HG03460 (cell line): ENCODE measurements around the gene NUTM2B.
"Not testable (repeated sequence)": the region's sequence is repeated elsewhere in the genome, so short reads cannot be mapped to it uniquely, and the experiment has no call there.

Experiments
- ATAC-seq: cut with Tn5 transposase; IDR thresholded peaks from one replicate; pipeline ENCODE4 v1.9.1; 2021; ENCODE audit not compliant: unreplicated experiment

Gene NUTM2B

DNA sequence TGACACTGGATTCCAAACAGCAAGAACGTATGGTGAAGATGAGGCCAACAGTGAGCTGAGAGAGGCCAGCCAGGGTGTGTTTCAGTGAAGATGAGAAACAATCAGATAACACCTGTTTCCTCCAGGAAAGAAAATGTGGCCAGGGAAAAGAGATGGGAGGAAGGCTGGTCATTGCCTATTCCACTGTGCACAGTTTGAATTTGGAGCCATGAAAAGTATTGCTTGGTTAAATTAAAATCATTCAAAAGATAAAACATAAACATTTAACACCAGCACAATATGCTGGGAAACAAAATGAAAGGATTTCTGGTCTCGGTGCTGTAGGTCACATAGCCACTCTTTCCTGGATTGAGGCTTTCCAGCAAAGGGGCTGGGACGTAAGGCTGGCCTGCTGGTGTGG lies at the start of gene NUTM2B:
Gene NUTM2B (plus strand): TSS at position 301 of the 400 bp plus-strand sequence. CDS start 383 bp downstream, outside the sequence.
- not testable (repeated sequence) for ATAC-seq

DNA sequence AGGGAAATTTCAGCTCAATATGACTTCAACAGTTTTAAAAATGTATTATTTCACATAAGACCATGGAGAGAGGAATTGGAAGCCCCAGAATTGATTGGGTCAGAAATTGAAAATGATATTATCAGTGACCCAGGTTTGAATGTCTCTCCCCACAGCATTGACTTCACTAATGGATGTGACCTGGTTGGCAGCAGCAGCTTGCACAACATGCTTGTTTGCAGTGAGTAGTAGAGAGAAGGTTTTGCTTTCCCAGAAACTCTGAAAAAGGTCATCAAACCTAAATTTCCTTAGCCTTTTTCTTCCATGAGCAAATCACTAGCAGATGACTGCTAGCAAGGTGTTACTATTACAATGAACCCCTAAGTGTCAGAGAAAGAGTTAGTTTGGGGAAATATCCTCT lies 39.7 kb upstream of the NUTM2B start:
- not testable (repeated sequence) for ATAC-seq

DNA sequence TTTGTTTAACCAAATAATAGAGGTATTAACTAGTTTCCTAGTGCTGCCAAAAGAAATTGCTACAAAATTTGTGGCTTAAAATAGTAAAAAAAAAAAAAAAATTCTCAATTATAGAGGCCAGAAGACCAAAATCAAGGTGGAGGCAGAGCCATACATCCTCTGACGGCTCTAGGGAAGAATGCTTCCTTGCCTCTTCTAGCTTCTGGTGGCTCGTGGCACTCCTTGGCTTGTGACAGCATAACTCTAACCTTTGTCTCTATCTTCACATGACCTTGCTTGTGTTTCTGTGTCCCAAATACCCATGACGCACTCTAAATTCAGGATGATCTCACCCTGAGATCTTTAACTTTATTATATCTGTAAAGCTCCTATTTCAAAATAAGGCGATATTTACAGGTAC lies 38.3 kb upstream of the NUTM2B start:
- not testable (repeated sequence) for ATAC-seq

DNA sequence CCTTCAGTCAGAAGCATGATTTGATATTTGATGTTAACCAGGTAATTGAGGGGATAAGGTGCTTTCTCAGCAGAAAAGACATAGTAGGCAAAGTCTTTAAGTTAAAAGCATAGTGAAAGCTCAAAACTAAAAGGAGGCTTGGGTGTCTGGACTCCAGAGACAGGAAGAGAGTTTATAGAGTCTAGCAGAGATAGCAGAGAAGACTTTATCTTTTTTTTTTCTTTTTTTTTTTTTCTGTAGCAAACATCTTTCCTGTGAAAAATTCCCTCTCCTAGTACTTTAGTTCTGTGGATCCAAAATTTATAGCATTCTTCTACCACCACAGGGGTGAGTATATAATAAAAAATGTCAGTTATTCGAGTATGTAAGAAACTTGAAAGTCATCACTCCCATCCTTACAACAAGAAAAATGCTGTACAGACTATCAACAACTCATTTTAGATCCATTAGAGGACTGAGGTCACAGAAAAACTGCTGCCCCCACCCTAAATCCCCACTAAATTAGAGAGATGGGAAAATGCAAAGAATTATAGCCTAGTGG lies 33.7 kb upstream of the NUTM2B start:
- ATAC-seq, result not testable (repeated sequence)

DNA sequence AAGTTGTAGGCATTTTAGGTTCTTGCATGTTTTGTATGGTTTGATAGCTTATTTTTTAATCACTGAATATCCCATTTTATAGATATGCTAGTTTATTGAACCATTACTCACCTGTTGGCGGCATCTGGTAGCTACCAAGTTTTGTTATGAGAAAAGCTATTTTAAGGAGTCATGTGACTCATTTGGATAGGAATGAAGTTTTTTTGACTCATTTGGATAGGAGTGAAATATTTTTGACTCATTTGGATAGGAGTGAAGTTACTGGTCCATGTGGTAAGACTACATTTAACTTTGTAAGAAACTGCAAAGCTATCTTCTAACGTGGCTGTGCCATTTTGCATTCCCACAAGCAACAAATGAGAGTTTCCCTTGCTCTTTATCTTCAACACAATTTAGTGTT lies 28.1 kb upstream of the NUTM2B start:
- not testable (repeated sequence) for ATAC-seq

GRCh38 chr10:79683026-79683883 lies 19.8 kb upstream of the NUTM2B start:
- not testable (repeated sequence) for ATAC-seq

GRCh38 chr10:79683884-79684720 lies 18.9 kb upstream of the NUTM2B start:
- ATAC-seq, result not testable (repeated sequence)

DNA sequence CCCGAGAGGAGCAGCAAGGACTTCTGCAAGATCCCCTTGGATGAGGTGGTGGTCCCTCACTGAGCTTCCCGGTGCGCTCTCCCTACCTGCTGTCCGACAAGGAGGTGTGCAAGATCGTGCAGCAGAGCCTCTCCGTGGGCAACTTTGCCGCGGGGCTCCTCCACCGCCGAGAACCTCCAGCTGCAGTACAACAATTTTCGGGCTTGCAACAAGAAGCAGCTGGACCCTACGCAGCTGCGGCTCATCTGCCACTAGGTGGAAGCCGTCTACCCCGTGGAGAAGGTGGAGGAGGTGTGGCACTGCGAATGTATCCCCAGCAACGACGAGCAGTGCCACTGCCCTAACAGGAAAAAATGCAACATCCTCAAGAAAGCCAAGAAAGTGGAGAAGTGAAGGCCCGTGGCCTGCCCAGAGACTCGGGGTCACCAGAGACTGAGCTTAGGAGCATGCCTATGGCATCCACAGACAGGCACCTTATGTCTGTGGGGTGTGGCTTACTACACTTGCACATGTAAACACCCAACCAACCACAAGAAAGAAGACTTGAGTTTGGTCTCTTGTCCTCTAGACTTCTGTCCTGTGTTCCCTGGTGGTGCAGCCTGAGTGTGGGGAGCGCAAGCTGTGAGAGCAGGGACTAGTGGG lies 17.9 kb upstream of the NUTM2B start:
- ATAC-seq, result peak; percentile 98

- ATAC-seq, result not testable (repeated sequence)
These were observed 16.4 kb upstream of the NUTM2B start for GRCh38 chr10:79686595-79686994.

DNA sequence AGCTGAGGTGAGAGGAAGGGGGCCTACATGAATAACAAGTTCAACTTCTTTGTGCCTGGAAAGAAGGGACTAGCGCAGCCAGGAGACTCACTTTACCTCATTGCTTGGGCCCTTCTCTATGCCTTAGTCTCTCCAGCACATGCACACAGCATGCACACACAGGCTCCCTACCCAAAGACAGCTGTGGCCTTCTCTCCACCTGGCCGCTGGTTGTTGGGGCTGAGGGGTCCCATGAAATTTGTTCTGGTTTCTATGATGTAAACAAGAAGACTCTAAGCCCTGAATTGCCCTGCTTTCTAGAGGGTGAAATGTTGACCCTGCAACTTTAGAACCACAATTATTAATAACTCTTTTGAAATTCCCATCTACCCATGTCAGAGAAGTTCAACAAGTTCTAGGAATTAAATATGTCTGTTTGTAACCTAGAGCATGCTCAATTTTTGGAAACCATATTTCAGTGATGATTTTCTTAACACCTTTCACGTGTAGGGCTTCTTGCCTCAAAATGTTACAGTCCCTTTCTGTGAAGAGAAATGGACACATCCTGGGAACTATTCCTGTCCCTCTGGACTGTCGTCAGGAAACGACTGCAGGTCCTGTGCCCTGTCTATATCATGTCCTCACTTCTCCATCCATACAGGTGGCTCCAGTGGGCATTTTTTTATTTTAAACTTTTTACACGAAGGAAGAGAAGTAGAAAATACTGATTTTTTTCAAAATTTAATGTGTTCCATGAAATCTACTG lies 15.4 kb upstream of the NUTM2B start:
- not testable (repeated sequence) for ATAC-seq

DNA sequence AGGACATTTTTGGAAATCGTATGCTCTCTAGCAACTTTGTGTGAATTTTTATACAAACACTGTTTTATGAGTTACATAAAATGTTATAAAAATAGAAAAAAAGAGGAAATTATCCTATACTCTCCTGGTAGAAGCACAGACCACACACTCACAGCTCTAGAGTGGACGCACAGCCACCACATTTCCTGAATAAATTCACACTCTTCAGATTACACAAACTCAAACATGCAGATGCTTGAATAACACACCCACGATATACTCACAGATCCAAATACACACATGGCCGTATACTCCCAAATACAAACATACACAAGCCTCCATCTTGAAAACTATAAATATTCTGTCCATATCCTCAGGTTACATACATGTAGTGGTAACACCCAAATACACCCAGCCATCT lies 14.2 kb upstream of the NUTM2B start:
- ATAC-seq, result not testable (repeated sequence)

GRCh38 chr10:79696596-79696995 lies 6.4 kb upstream of the NUTM2B start:
- ATAC-seq, result not testable (repeated sequence)

DNA sequence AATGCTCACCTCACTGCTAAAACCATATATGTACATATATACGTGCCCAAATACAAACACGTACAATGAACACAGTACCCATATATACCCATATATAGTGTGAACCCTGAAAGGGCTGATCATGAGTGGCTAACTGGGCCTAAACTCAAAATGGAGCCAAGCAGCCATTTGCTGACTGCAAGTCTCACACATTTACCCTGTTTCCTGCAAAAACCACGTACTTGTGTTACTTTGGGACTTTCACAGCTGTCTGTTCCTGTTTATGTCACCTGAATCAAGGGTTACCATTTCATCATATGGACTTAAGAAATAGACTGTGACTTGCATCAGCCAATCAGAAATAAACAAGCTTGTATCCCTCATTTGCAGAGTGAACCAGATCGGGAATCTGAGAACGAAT lies 5.9 kb upstream of the NUTM2B start:
- ATAC-seq, result not testable (repeated sequence)

GRCh38 chr10:79700381-79700944 lies 2.6 kb upstream of the NUTM2B start:
- not testable (repeated sequence) for ATAC-seq

- not testable (repeated sequence) for ATAC-seq
These were observed 4.0 kb downstream of the NUTM2B start for GRCh38 chr10:79707017-79707416.

- ATAC-seq, result not testable (repeated sequence)
These were observed 11.9 kb downstream of the NUTM2B start for GRCh38 chr10:79714976-79715375.

DNA sequence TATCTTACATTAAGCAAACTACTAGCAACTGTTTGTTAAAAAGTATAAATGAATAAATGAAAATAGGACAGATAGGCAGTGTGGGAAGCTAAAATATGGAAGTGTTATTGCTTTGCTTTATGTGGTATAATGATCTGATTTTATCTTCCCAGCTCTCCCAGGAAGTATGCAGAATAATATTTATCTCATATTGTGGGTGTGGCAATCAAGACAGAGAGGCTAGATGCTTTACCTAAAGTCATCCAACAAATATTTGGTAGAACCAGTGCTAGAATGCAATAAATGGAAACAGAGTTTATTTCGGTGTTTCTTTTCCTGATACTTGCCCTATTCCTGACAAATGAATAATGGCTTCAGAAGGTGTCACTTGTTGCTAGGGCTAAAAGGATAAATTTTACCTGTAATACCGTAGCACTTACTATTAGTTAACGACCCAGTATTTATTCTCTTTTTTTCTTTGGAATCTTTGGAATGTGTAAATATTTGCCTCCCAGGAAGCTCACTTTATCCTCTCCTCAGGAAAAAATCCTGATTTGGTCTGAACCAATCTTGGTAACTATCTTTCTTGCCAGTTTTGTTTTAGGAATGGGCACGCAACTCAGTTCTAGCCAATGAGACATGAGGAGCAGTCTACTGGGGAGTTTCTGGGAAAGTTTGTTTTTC lies 14.0 kb downstream of the NUTM2B start:
- ATAC-seq, result not testable (repeated sequence)

DNA sequence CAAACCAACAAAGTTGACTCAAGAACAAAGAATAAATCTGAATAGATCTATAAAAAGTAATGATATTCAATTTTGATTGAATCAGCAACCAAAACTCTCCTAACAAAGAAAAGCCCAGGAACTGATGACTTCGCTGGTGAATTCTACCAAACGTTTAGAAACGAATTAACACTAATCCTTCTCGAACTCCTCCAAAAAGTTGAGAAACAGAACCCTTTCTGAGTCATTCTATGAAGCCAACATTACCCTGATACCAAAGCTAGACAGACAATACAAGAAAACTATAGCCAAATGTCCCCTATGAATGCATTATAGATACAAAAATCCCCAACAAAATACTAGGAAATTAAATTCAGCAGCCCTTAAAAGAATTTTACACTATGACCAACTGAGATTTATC lies 17.0 kb downstream of the NUTM2B start:
- ATAC-seq, result not testable (repeated sequence)

DNA sequence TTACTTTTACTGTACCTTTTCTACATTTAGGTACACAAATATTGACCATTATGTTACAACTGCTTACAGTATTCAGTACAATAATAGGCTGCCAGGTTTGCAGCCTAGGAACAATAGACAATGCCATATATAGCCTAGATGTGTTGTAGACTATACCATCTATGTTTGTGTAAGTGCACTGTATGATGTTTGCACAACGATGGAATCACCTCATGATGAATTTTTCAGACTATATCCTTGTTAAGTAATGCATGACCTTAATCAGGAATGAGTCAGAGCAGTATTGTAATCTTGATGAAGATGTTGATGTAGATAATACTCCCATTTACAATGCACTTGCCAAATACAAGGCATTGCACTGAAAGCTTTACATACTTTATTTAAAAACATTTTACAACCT lies 23.6 kb downstream of the NUTM2B start:
- ATAC-seq, result not testable (repeated sequence)
